Stimulated activated effector memory CD8-positive, alpha-beta T cell treated with anti-CD3 and anti-CD28 coated beads, Interleukin-12 subunit alpha, Interleukin-12 subunit beta, amount 100 ng/mL, for 72 hours (primary cell): ENCODE results near the gene CDK14.

Source experiments
- ATAC-seq: fragments of 150-1000 bp; cut with Tn5 transposase; 2 replicates; pipeline ENCODE4 v1.10.0; 2021
- DNase-seq, 2 donors: peaks; one replicate each; pipeline ENCODE4 v3.0.0; 2021 to 2022; ENCODE audit warnings: low spot score in 2 of 2
- H3K27ac Mint-ChIP-seq: one replicate; pipeline ENCODE4 v1.8.0; 2022; ENCODE audit warnings: mild to moderate bottlenecking, mixed read lengths
- H3K36me3 Mint-ChIP-seq: one replicate; pipeline ENCODE4 v1.8.0; 2022; ENCODE audit warnings: mild to moderate bottlenecking, mixed read lengths
- H3K4me1 Mint-ChIP-seq: one replicate; pipeline ENCODE4 v1.8.0; 2022; ENCODE audit warnings: mixed read lengths
- H3K4me3 Mint-ChIP-seq: one replicate; pipeline ENCODE4 v1.8.0; 2022; ENCODE audit warnings: mild to moderate bottlenecking, mixed read lengths
- H3K9me3 Mint-ChIP-seq: one replicate; pipeline ENCODE4 v1.8.0; 2022; ENCODE audit warnings: mixed read lengths

CDK14 gene

GRCh38 chr7:91041901-91042484, 445.9 kb downstream of the CDK14 start:
- no peak for DNase-seq
- Mint-ChIP-seq H3K36me3 (no peaks in the 10 kb centered on the region), H3K4me3 (no peak overlapping the region), H3K4me1 (no peaks in the 10 kb centered on the region), H3K27ac (no peak overlapping the region), H3K9me3 (no peaks in the 10 kb centered on the region)
- no peak for ATAC-seq

DNA sequence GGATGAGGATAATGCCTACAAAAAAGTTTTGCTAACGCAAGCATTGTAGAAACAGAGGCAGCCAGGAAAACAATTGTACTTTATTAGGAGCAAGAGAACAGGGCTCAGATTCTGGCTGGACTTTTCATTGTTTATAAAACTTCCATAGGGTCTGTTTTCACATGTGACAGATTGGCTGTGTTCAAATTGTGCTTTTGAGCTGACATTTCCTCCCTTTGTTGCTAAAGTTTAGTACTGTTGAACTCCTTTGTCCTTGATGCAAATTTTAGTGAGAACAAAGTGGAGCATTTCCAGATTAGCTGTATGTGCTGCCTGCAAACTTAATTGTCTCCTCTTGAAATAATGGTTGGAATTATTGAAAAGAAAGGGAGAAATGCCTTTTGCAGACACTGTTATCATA, 447.1 kb downstream of the CDK14 start:
- no peak for DNase-seq
- Mint-ChIP-seq H3K4me3 (no peak overlapping the region), H3K4me1 (no peaks in the 10 kb centered on the region), H3K9me3 (no peaks in the 10 kb centered on the region), H3K36me3 (no peaks in the 10 kb centered on the region), H3K27ac (no peak overlapping the region)
- ATAC-seq = no peak

- no peaks in the 10 kb centered on the region for H3K4me1 Mint-ChIP-seq
- ATAC-seq (no peak), DNase-seq (no peak)
- H3K36me3 Mint-ChIP-seq = no peaks in the 10 kb centered on the region
- H3K9me3 Mint-ChIP-seq = no peaks in the 10 kb centered on the region
- no peak overlapping the region for H3K27ac Mint-ChIP-seq
- H3K4me3 Mint-ChIP-seq = no peak overlapping the region
Measured at GRCh38 chr7:91043924-91044645, 448.0 kb downstream of the CDK14 start.

GRCh38 chr7:91045606-91046005, 449.5 kb downstream of the CDK14 start:
- H3K4me3 Mint-ChIP-seq = no peak overlapping the region
- peaks cover 4% of the 10 kb centered on the region for H3K9me3 Mint-ChIP-seq

DNA sequence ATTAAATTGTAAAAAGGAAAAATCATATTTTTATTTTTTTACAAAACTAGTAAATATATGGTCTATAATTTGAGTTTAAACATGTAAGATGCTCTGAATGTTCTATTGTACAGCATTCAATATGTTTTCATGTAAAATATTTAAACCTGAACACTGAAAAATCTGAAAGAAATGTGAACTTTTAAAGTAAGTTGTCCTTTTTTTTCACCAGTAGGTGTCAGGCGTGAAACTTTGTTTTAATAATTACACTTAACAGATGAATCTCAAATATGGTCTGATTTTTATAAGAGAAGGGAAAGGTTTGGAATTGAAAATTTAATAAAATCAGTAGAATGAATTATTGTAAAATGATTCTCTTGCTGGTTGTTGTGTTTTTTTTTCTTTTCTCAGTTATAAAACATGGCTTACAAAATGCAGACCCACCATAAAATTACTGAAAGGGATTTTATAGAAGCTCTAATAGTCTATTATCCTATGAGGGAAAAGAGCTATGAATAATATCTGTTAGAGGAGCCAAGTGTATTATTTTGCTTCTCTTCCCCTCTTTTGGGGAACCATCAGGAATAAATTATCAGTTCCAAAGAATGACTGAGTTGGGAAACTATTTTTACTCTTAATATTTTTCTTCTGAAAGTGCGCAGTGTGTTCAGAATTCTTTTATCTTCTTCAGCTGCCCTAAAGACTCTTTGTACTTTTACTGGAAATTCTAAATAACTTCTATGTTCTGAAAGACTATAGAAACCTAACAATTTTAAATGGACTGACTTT, 450.4 kb downstream of the CDK14 start:
- H3K36me3 Mint-ChIP-seq = no peaks in the 10 kb centered on the region
- no peaks in the 10 kb centered on the region for H3K4me1 Mint-ChIP-seq
- H3K9me3 Mint-ChIP-seq = peaks cover 4% of the 10 kb centered on the region
- ATAC-seq (no peak), DNase-seq (no peak)
- no peak overlapping the region for H3K4me3 Mint-ChIP-seq
- H3K27ac Mint-ChIP-seq = no peak overlapping the region

More at GRCh38 chr7:91045606-91046005, 449.5 kb downstream of the CDK14 start:
- ATAC-seq (no peak), DNase-seq (no peak)
- Mint-ChIP-seq H3K27ac (no peak overlapping the region), H3K4me1 (no peaks in the 10 kb centered on the region), H3K36me3 (no peaks in the 10 kb centered on the region)

DNA sequence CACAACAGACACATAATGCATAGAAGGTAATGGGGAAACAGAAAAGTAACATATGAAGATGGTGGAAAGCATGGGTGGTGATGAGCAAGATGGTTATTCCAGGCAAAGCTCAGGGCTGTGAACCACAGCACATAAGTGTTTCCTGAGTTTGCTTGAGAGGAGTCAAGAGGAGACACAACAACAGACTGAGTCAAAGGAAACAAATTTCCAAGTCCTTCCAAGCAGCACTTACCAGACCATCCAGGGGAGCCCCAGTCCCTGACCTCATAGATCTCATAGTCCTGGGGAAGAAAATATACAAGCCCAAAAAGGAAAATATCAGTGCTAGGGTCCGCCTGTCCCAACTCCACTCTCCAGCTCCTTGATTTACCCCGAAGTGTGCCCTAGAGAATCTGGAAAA, 451.5 kb downstream of the CDK14 start:
- no peak overlapping the region for H3K4me3 Mint-ChIP-seq
- H3K9me3 Mint-ChIP-seq = peaks cover 4% of the 10 kb centered on the region
- no peaks in the 10 kb centered on the region for H3K36me3 Mint-ChIP-seq
- H3K27ac Mint-ChIP-seq = no peak overlapping the region
- ATAC-seq (no peak), DNase-seq (no peak)
- H3K4me1 Mint-ChIP-seq = no peaks in the 10 kb centered on the region

- H3K36me3 Mint-ChIP-seq = no peaks in the 10 kb centered on the region
- ATAC-seq = no peak
- peaks cover 4% of the 10 kb centered on the region for H3K9me3 Mint-ChIP-seq
- no peak overlapping the region for H3K4me3 Mint-ChIP-seq
- no peak overlapping the region for H3K27ac Mint-ChIP-seq
- no peaks in the 10 kb centered on the region for H3K4me1 Mint-ChIP-seq
- DNase-seq = no peak
Measured at GRCh38 chr7:91050677-91051076, 454.6 kb downstream of the CDK14 start.

GRCh38 chr7:91051966-91052365, 455.8 kb downstream of the CDK14 start:
- Mint-ChIP-seq H3K4me3 (no peak overlapping the region), H3K4me1 (no peaks in the 10 kb centered on the region), H3K9me3 (peaks cover 4% of the 10 kb centered on the region), H3K27ac (no peak overlapping the region), H3K36me3 (no peaks in the 10 kb centered on the region)
- DNase-seq (no peak), ATAC-seq (no peak)

GRCh38 chr7:91054374-91054773, 458.3 kb downstream of the CDK14 start:
- H3K36me3 Mint-ChIP-seq = no peaks in the 10 kb centered on the region
- ATAC-seq (no peak), DNase-seq (no peak)
- peaks cover 4% of the 10 kb centered on the region for H3K9me3 Mint-ChIP-seq
- H3K4me3 Mint-ChIP-seq = no peak overlapping the region
- H3K27ac Mint-ChIP-seq = no peak overlapping the region
- H3K4me1 Mint-ChIP-seq = no peaks in the 10 kb centered on the region

GRCh38 chr7:91055219-91055618, 459.1 kb downstream of the CDK14 start:
- Mint-ChIP-seq H3K9me3 (no peaks in the 10 kb centered on the region), H3K36me3 (no peaks in the 10 kb centered on the region), H3K4me1 (no peaks in the 10 kb centered on the region), H3K4me3 (no peak overlapping the region), H3K27ac (no peak overlapping the region)
- ATAC-seq = no peak
- no peak for DNase-seq

DNA sequence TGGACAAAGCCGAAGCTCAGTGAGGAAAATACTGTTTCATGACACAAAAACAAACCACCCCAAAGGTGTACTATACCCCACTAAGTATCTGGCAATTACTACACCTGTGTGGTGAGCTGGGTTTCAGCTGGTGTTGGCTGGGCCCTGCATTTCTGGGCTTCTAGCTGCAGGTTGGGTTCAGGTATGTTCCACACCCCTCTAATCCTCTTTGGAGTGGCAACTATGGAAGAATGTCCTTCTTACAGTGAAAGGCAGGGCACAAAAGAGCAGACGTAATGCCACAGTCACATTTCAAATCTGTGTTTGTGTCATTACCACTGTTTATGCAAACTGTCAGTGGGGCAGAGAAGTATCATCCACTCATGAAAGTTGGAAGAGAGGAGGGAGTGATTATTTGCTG, 466.6 kb downstream of the CDK14 start:
- ATAC-seq = no peak
- no peak for DNase-seq
- Mint-ChIP-seq H3K4me3 (no peak overlapping the region), H3K36me3 (no peaks in the 10 kb centered on the region), H3K27ac (no peak overlapping the region), H3K9me3 (peaks cover 3% of the 10 kb centered on the region), H3K4me1 (no peaks in the 10 kb centered on the region)

GRCh38 chr7:91064052-91064451, 467.9 kb downstream of the CDK14 start:
- Mint-ChIP-seq H3K36me3 (no peaks in the 10 kb centered on the region), H3K4me1 (no peaks in the 10 kb centered on the region), H3K9me3 (peaks cover 3% of the 10 kb centered on the region), H3K4me3 (no peak overlapping the region), H3K27ac (no peak overlapping the region)
- ATAC-seq (no peak), DNase-seq (no peak)

DNA sequence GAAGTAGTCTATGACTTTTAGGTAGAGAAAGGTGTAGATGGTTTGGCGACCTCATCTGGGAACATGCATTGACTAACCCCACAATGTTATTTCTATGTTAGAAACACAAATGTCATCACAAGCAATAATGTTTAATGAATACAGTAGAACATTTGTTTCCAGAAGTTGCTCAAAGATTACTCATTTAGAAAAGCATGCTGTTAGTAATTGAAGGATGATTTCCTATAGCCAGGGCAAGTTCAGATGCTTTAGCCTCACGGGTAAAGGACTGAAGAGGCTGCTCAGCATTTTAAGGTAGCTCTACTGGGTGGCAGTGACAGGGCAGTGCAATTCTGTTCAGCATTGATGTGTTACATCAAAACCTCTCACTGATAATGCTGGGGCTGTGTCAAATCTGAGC, 468.8 kb downstream of the CDK14 start:
- ATAC-seq (no peak), DNase-seq (no peak)
- no peaks in the 10 kb centered on the region for H3K36me3 Mint-ChIP-seq
- H3K9me3 Mint-ChIP-seq = peaks cover 3% of the 10 kb centered on the region
- no peaks in the 10 kb centered on the region for H3K4me1 Mint-ChIP-seq
- H3K27ac Mint-ChIP-seq = no peak overlapping the region
- no peak overlapping the region for H3K4me3 Mint-ChIP-seq

GRCh38 chr7:91066627-91067026, 470.5 kb downstream of the CDK14 start:
- ATAC-seq = no peak

DNA sequence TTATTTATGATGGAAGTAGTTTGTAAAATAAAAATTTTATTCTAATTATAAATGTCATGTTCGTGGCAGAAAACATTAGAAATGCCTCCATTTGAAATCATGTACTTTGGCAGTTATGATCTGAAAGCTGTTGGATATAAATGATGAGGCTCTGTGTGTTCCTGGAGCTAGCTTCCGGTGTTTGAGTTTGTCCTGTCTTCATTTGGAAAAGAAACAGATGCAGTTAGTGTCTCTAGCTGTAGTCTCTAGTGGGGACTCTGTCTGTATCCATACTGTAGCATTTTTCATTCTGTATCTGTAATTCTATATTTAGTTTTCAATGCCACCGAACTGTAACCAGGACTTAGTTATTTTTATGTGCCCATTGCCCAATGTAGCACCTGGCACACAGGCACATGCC, 471.1 kb downstream of the CDK14 start:
- H3K4me1 Mint-ChIP-seq = no peaks in the 10 kb centered on the region
- H3K36me3 Mint-ChIP-seq = no peaks in the 10 kb centered on the region
- no peak overlapping the region for H3K4me3 Mint-ChIP-seq
- H3K27ac Mint-ChIP-seq = no peak overlapping the region
- no peak for ATAC-seq
- H3K9me3 Mint-ChIP-seq = peaks cover 2% of the 10 kb centered on the region
- DNase-seq = no peak

More at GRCh38 chr7:91066627-91067026, 470.5 kb downstream of the CDK14 start:
- Mint-ChIP-seq H3K27ac (no peak overlapping the region), H3K4me3 (no peak overlapping the region), H3K9me3 (peaks cover 3% of the 10 kb centered on the region), H3K36me3 (no peaks in the 10 kb centered on the region), H3K4me1 (no peaks in the 10 kb centered on the region)
- DNase-seq = no peak
